Nephron progenitor cell (in vitro differentiated cells): ENCODE data around the gene RASSF4.

Experiments used
- DNase-seq: peaks from one replicate; pipeline ENCODE4 v3.0.0; 2021
- H3K27ac Mint-ChIP-seq: 2 replicates; pipeline ENCODE4 v1.8.0; 2021; ENCODE audit warnings: mild to moderate bottlenecking, moderate library complexity, mixed read lengths
- H3K27me3 Mint-ChIP-seq: 2 replicates; pipeline ENCODE4 v1.8.0; 2021; ENCODE audit warnings: mild to moderate bottlenecking, low read depth, mixed read lengths; ENCODE audit not compliant: poor library complexity
- H3K36me3 Mint-ChIP-seq: 2 replicates; pipeline ENCODE4 v1.8.0; 2021; ENCODE audit warnings: low read depth, mixed read lengths
- H3K4me1 Mint-ChIP-seq: 2 replicates; pipeline ENCODE4 v1.8.0; 2021; ENCODE audit warnings: mixed read lengths
- H3K4me3 Mint-ChIP-seq: 2 replicates; pipeline ENCODE4 v1.8.0; 2021; ENCODE audit warnings: mild to moderate bottlenecking, moderate library complexity, mixed read lengths
- H3K9me3 Mint-ChIP-seq: 2 replicates; pipeline ENCODE4 v1.8.0; 2021; ENCODE audit warnings: mild to moderate bottlenecking, moderate library complexity, mixed read lengths
- CTCF ChIP-seq: fragments of 200-600 bp; sonication (generic); IDR thresholded peaks from 2 replicates; pipeline ENCODE4 v1.5.0; 2021; ENCODE audit warnings: antibody characterized with exemption

The RASSF4 gene

GRCh38 chr10:44947371-44948152, 12.0 kb upstream of the RASSF4 start:
- Mint-ChIP-seq H3K27me3 (peaks cover 9% of the 10 kb centered on the region), H3K4me1 (peaks cover 22% of the 10 kb centered on the region), H3K4me3 (no peak overlapping the region), H3K36me3 (peaks cover 29% of the 10 kb centered on the region), H3K27ac (no peak overlapping the region), H3K9me3 (peaks cover 34% of the 10 kb centered on the region)
- no peak for TF ChIP-seq CTCF
- DNase-seq = no peak

- peaks cover 27% of the 10 kb centered on the region for H3K9me3 Mint-ChIP-seq
- no peak overlapping the region for H3K4me3 Mint-ChIP-seq
- no peak overlapping the region for H3K27ac Mint-ChIP-seq
- TF ChIP-seq CTCF = no peak
- no peak for DNase-seq
- H3K4me1 Mint-ChIP-seq = peaks cover 32% of the 10 kb centered on the region
- peaks cover 9% of the 10 kb centered on the region for H3K27me3 Mint-ChIP-seq
- H3K36me3 Mint-ChIP-seq = peaks cover 26% of the 10 kb centered on the region
Measured at GRCh38 chr10:44948642-44949041, 11.0 kb upstream of the RASSF4 start.

- DNase-seq = no peak
- TF ChIP-seq CTCF = no peak
- Mint-ChIP-seq H3K4me1 (peaks cover 38% of the 10 kb centered on the region), H3K27me3 (peaks cover 9% of the 10 kb centered on the region), H3K36me3 (peaks cover 25% of the 10 kb centered on the region), H3K27ac (no peak overlapping the region), H3K4me3 (no peak overlapping the region), H3K9me3 (peaks cover 22% of the 10 kb centered on the region)
Measured at GRCh38 chr10:44949127-44949802, 10.3 kb upstream of the RASSF4 start.

DNA sequence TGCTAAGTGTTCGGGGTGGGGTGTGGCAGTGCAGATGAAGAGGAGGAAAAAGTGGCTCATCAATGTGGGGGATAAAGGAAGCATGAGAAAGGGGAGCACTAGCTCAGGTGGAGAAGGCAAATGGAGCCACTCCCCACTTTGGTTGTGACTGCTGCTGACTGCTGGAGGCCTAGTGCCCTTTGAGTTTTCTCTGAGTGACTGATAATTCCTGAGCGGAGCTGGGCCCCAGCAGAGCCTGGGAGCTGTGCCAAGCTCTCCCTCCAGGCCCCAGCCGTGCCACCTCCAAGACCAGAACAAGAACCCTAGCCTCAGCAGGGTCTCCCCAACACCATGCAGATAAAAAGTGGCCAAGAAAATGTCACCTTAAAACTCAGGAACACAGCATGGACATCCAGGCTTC, 9.7 kb upstream of the RASSF4 start:
- H3K9me3 Mint-ChIP-seq = peaks cover 15% of the 10 kb centered on the region
- peaks cover 6% of the 10 kb centered on the region for H3K27me3 Mint-ChIP-seq
- no peak for DNase-seq
- no peak overlapping the region for H3K27ac Mint-ChIP-seq
- TF ChIP-seq CTCF = no peak
- H3K4me1 Mint-ChIP-seq = peaks cover 38% of the 10 kb centered on the region
- H3K4me3 Mint-ChIP-seq = no peak overlapping the region
- peaks cover 23% of the 10 kb centered on the region for H3K36me3 Mint-ChIP-seq

GRCh38 chr10:44950326-44951225, 9.0 kb upstream of the RASSF4 start:
- TF ChIP-seq CTCF = no peak
- H3K9me3 Mint-ChIP-seq = peaks cover 9% of the 10 kb centered on the region
- H3K27me3 Mint-ChIP-seq = peaks cover 6% of the 10 kb centered on the region
- H3K4me3 Mint-ChIP-seq = no peak overlapping the region
- H3K36me3 Mint-ChIP-seq = peaks cover 20% of the 10 kb centered on the region
- DNase-seq = no peak
- no peak overlapping the region for H3K27ac Mint-ChIP-seq
- H3K4me1 Mint-ChIP-seq = peaks cover 39% of the 10 kb centered on the region
